ENCODE measurements around the gene SMYD2.

- TF ChIP-seq POLR2A (IDR thresholded peaks at IDR 0.05) = no peak
- TF ChIP-seq CTCF (IDR thresholded peaks at IDR 0.05) = no peak
- TF ChIP-seq EP300 (IDR thresholded peaks at IDR 0.05) = no peak
Observed at GRCh38 chr1:214290424-214291037, 9.6 kb downstream of the SMYD2 start.

Measured in stomach (tissue), 4 donors.